HepG2 (cell line): ENCODE results near the gene ALDH3B1.

Experiments
- HNF1A ChIP-seq, 2 experiments: sonication (generic) in 1 of 2; formaldehyde crosslinking in 1 of 2; IDR thresholded peaks; 2 replicates each; pipeline versions ENCODE4 v1.4.0 to v1.6.1; 2016 to 2020; ENCODE audit warnings: borderline replicate concordance in 1 of 2, low read depth in 1 of 2, mild to moderate bottlenecking in 1 of 2, missing genetic modification reagents in 1 of 2
- MYC ChIP-seq: sonication (generic); formaldehyde crosslinking; IDR thresholded peaks from 2 replicates; pipeline ENCODE4 v1.9.0; 2021; ENCODE audit warnings: missing genetic modification reagents, borderline replicate concordance
- NCOA1 ChIP-seq: sonication (generic); formaldehyde crosslinking; IDR thresholded peaks from 2 replicates; pipeline ENCODE4 v1.9.0; 2021; ENCODE audit warnings: missing genetic modification reagents
- NFE2L1 ChIP-seq: sonication (generic); formaldehyde crosslinking; IDR thresholded peaks from 2 replicates; pipeline ENCODE4 v1.4.0; 2020; ENCODE audit warnings: missing genetic modification reagents, mild to moderate bottlenecking, borderline replicate concordance
- NR2F1 ChIP-seq, 2 experiments: fragments of 450-650 bp in 1 of 2; formaldehyde crosslinking in 1 of 2; IDR thresholded peaks; 2 replicates each; pipeline versions ENCODE4 v1.5.0 to v1.6.1; 2016 to 2020; ENCODE audit warnings: mild to moderate bottlenecking in 1 of 2, missing compliant biosample characterization in 1 of 2, missing genetic modification reagents in 1 of 2, moderate library complexity in 1 of 2
- NR3C1 ChIP-seq: sonication (generic); formaldehyde crosslinking; IDR thresholded peaks from 2 replicates; pipeline ENCODE4 v1.4.0; 2020; ENCODE audit warnings: missing genetic modification reagents
- PHF8 ChIP-seq: sonication (generic); formaldehyde crosslinking; IDR thresholded peaks from 2 replicates; pipeline ENCODE4 v1.5.0; 2020; ENCODE audit warnings: missing genetic modification reagents
- POLR2AphosphoS5 ChIP-seq: IDR thresholded peaks from 2 replicates; pipeline ENCODE4 v1.6.1; 2012; ENCODE audit warnings: low read depth, low read length
- RFX5 ChIP-seq: IDR thresholded peaks from 2 replicates; pipeline ENCODE4 v1.6.1; 2011; ENCODE audit warnings: low read depth, low read length, improper control_type of control experiment
- ZBTB7A ChIP-seq: sonication (generic); formaldehyde crosslinking; IDR thresholded peaks from 2 replicates; pipeline ENCODE4 v1.8.0; 2022; ENCODE audit warnings: mild to moderate bottlenecking, missing genetic modification reagents
- TF ChIP-seq, protein P1 (sequence below): sonication (generic); formaldehyde crosslinking; IDR thresholded peaks from 2 replicates; pipeline ENCODE4 v1.5.0; 2020; ENCODE audit warnings: mild to moderate bottlenecking, missing genetic modification reagents, moderate library complexity

DNA sequence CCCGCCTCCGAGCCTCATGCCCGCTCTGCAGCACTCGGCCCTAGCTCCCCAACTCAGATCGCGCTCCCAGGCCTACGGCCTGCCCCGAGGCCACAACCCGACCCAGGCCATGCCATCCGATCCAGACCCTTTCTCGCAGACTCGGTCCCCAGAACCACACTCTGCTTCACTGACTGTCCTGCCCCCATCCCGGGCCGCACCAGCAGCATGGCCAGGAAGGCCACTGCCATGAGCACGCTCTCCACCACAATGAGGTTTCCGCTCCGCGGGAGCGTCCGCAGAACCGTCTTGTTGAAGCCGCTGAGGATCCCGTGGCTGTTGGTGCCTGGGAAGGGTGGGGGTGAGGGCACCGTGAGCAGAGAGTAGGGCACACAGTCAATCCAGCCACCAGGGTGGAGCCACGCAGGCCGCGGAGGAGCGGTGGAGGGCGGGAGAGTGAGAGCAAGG is 12.6 kb upstream of the ALDH3B1 start:
- TF ChIP-seq PHF8 (CRISPR knock-in tag) (no peak), NFE2L1 (CRISPR knock-in tag) (no peak), NR2F1 (CRISPR knock-in tag; IDR thresholded peaks at IDR 0.05) (no peak), ZBTB7A (no peak), RFX5 (no peak), POLR2AphosphoS5 (no peak), MYC (CRISPR knock-in tag) (no peak), NCOA1 (CRISPR knock-in tag) (no peak), NR3C1 (CRISPR knock-in tag) (no peak), HNF1A (IDR thresholded peaks at IDR 0.05; ENCODE audit: low read depth) (no peak), HNF1A (CRISPR knock-in tag; IDR thresholded peaks at IDR 0.05; ENCODE audit: borderline replicate concordance) (no peak)
- TF ChIP-seq, protein P1, sequence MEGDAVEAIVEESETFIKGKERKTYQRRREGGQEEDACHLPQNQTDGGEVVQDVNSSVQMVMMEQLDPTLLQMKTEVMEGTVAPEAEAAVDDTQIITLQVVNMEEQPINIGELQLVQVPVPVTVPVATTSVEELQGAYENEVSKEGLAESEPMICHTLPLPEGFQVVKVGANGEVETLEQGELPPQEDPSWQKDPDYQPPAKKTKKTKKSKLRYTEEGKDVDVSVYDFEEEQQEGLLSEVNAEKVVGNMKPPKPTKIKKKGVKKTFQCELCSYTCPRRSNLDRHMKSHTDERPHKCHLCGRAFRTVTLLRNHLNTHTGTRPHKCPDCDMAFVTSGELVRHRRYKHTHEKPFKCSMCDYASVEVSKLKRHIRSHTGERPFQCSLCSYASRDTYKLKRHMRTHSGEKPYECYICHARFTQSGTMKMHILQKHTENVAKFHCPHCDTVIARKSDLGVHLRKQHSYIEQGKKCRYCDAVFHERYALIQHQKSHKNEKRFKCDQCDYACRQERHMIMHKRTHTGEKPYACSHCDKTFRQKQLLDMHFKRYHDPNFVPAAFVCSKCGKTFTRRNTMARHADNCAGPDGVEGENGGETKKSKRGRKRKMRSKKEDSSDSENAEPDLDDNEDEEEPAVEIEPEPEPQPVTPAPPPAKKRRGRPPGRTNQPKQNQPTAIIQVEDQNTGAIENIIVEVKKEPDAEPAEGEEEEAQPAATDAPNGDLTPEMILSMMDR, result no peak
